Heart left ventricle (tissue), 13 donors: ENCODE data around the gene TXNDC16.

Experiments used
- CTCF ChIP-seq, 12 donors: fragments of 200-600 bp; sonication (generic) in 4 of 12; IDR thresholded peaks; one replicate each; pipeline versions ENCODE4 v1.5.0 to v1.8.0; 2018 to 2022; ENCODE audit warnings: antibody characterized with exemption in 12 of 12, mild to moderate bottlenecking in 5 of 12
- POLR2A ChIP-seq, 2 donors: fragments of 450-650 bp; IDR thresholded peaks; one replicate each; pipeline ENCODE4 v1.6.1; 2017; ENCODE audit warnings: antibody characterized with exemption in 2 of 2, mild to moderate bottlenecking in 2 of 2, moderate library complexity in 2 of 2
- donor health status: ischemic (EF 13 %, LVEDD 7.1; RV severe dilation, severe dysfunction).
- donor health status: DM: no; HTN: yes; CAD: no.
- donor health status: DM: no; HTN: no; CAD: no.
- donor health status: ischemic (EF 25% LVEDD 6.9; RV normal size, moderate dysfunction).
- donor health status: ischemic (EF 25% LVEDD 5.7; RV mildly dilated, moderate dysfunction).
- donor health status: ischemic (EF 35%, LVEDD 5.7; RV mildly dilated, moderate dysfunction).
- donor health status: nonischemic (EF 11% LVEDD 7.7; RV severe dilation, severe dysfunction).
- donor health status: DM: yes; HTN: yes; CAD: no.
- donor health status: PGD.
- donor health status: ischemic (EF 29% LVEDD 5.4; RV normal size, mild dysfunction).
- donor health status: nonischemic (EF 23%, LVEDD 6.1; RV moderate dilation, normal function).

GRCh38 chr14:52447236-52447635, 105.1 kb downstream of the TXNDC16 start:
- TF ChIP-seq CTCF (IDR thresholded peaks at IDR 0.05) (no peak), POLR2A (IDR thresholded peaks at IDR 0.05) (no peak)
